ENCODE measurements around the gene SDCBP2. TPM values are rescaled to one million over a fixed set of nuclear protein-coding genes. Genes with fewer than 3 reads are reported as not detected.

The SDCBP2 gene
- total RNA-seq: 3.1 and 6.7 TPM in 2 replicates

GRCh38 chr20:1328680-1329330, at the start of gene SDCBP2:
Gene SDCBP2 (minus strand): TSS chr20:1329139. CDS start chr20:1320416, 8,723 bp downstream.

GRCh38 chr20:1266167-1266973, 62.6 kb downstream of the SDCBP2 start, which contains the start of gene SNPH:
Gene SNPH (plus strand): TSS chr20:1266294. CDS start chr20:1296240, 29,946 bp downstream.

Other genes with a start within 250 kb of the SDCBP2 start
- 30.2 and 199 TPM in 2 replicates for gene PSMF1, start 210.5 kb downstream of the SDCBP2 start, total RNA-seq
- 0.39 TPM in 1 of 2 replicates, not detected in the other for gene TMEM74B, start 144.2 kb downstream of the SDCBP2 start, total RNA-seq
- under 0.01 TPM in 1 of 2 replicates, not detected in the other for gene C20orf202, start 125.7 kb downstream of the SDCBP2 start, total RNA-seq
- gene RAD21L1, start 103.1 kb downstream of the SDCBP2 start, total RNA-seq: under 0.01 TPM in 1 of 2 replicates, not detected in the other
- 2.4 and 5.1 TPM in 2 replicates for gene SNPH, start 62.8 kb downstream of the SDCBP2 start, total RNA-seq
- gene FKBP1A, start 63.9 kb upstream of the SDCBP2 start, total RNA-seq: 119 and 264 TPM in 2 replicates
- 25.9 and 38.1 TPM in 2 replicates for gene NSFL1C, start 137.7 kb upstream of the SDCBP2 start, total RNA-seq
- gene SIRPB2, start 162.3 kb upstream of the SDCBP2 start, total RNA-seq: under 0.01 TPM in 1 of 2 replicates, not detected in the other
- not detected in 2 replicates for gene SIRPD, start 228.6 kb upstream of the SDCBP2 start, total RNA-seq

All from placental epithelial cell (primary cell).